Osteoblast (primary cell): ENCODE data around the gene HGFAC. TPM values are rescaled to one million over a fixed set of nuclear protein-coding genes. Genes with fewer than 3 reads are reported as not detected.

Experiments used
- DNase-seq: peaks from one replicate; pipeline ENCODE4 v3.0.0; 2011; ENCODE audit warnings: low spot score, mixed read lengths; ENCODE audit not compliant: insufficient read length; ENCODE audit errors: missing footprints
- H2AFZ ChIP-seq: 2 replicates; pipeline ENCODE4 v1.6.0; 2011; ENCODE audit warnings: mild to moderate bottlenecking, low read length
- H3K27ac ChIP-seq: 2 replicates; pipeline ENCODE4 v1.5.1; 2011; ENCODE audit warnings: mild to moderate bottlenecking, low read depth, low read length, moderate library complexity
- H3K27me3 ChIP-seq: 2 replicates; pipeline ENCODE4 v1.6.0; 2012; ENCODE audit warnings: mild to moderate bottlenecking, control low read depth, inconsistent platforms, low read length, moderate library complexity; ENCODE audit not compliant: insufficient read depth
- H3K36me3 ChIP-seq: 2 replicates; pipeline ENCODE4 v1.5.1; 2011; ENCODE audit warnings: mild to moderate bottlenecking, low read length, control low read depth, moderate library complexity; ENCODE audit not compliant: insufficient read depth
- H3K4me1 ChIP-seq: 2 replicates; pipeline ENCODE4 v1.5.1; 2011; ENCODE audit warnings: mild to moderate bottlenecking, low read length, control low read depth, moderate library complexity; ENCODE audit not compliant: insufficient read depth
- H3K4me2 ChIP-seq: 2 replicates; pipeline ENCODE4 v1.6.0; 2011; ENCODE audit warnings: mild to moderate bottlenecking, low read length; ENCODE audit not compliant: insufficient read depth
- H3K4me3 ChIP-seq: fragments of 200-600 bp; sonication (generic); 3 replicates; pipeline ENCODE4 v1.5.1; 2012; ENCODE audit warnings: mild to moderate bottlenecking, low read length, inconsistent platforms; ENCODE audit not compliant: insufficient read depth
- H3K79me2 ChIP-seq: 2 replicates; pipeline ENCODE4 v1.6.0; 2012; ENCODE audit warnings: mild to moderate bottlenecking, low read length, control low read depth, inconsistent platforms; ENCODE audit not compliant: insufficient read depth
- H3K9me3 ChIP-seq: 2 replicates; pipeline ENCODE4 v1.5.1; 2011; ENCODE audit warnings: low read depth, low read length, control low read depth
- H4K20me1 ChIP-seq: 2 replicates; pipeline ENCODE4 v1.6.0; 2012; ENCODE audit warnings: mild to moderate bottlenecking, low read length, control low read depth; ENCODE audit not compliant: insufficient read depth
- total RNA-seq: library from RNA; depleted of rRNA; stranded (reverse); fragments of >200 nt; gene quantifications from 2 replicates; pipeline ENCODE4 v1.2.3, GENCODE V29; 2012
- TF ChIP-seq, protein P1 (sequence below): IDR thresholded peaks from 2 replicates; pipeline ENCODE4 v1.5.1; 2011; ENCODE audit warnings: mild to moderate bottlenecking, low read depth, low read length, moderate library complexity; ENCODE audit errors: extremely low read depth

Gene HGFAC
- total RNA-seq, 1 donor, result not detected

DNA sequence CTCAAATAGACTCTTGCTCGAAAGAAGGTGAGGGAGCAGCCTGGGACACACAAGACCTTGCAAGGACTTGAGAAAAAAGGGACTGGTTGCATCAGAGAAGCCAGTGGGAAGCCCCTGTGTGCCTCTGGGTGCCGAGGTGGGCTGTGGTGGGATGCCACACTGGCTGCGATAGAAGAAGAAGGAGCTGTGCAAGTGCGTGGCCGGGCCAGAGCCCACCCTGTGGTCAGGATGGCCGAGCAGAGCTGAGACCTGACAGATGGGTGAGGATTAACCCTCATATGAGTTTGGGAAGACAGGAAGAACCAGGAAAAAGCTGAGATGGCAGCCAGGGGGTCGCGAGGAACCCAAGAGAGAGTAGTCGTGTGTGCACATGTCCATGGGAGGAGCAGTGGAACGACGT is 44.6 kb upstream of the HGFAC start:
- TF ChIP-seq, protein P1, sequence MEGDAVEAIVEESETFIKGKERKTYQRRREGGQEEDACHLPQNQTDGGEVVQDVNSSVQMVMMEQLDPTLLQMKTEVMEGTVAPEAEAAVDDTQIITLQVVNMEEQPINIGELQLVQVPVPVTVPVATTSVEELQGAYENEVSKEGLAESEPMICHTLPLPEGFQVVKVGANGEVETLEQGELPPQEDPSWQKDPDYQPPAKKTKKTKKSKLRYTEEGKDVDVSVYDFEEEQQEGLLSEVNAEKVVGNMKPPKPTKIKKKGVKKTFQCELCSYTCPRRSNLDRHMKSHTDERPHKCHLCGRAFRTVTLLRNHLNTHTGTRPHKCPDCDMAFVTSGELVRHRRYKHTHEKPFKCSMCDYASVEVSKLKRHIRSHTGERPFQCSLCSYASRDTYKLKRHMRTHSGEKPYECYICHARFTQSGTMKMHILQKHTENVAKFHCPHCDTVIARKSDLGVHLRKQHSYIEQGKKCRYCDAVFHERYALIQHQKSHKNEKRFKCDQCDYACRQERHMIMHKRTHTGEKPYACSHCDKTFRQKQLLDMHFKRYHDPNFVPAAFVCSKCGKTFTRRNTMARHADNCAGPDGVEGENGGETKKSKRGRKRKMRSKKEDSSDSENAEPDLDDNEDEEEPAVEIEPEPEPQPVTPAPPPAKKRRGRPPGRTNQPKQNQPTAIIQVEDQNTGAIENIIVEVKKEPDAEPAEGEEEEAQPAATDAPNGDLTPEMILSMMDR, result no peak
- no peaks in the 10 kb centered on the region for H3K27me3 ChIP-seq
- no peaks in the 10 kb centered on the region for H3K79me2 ChIP-seq
- no peaks in the 10 kb centered on the region for H3K36me3 ChIP-seq
- peaks cover 10% of the 10 kb centered on the region for H3K4me1 ChIP-seq
- H3K4me2 ChIP-seq, result no peak overlapping the region
- H3K27ac ChIP-seq, result no peak overlapping the region
- H4K20me1 ChIP-seq, result peaks cover under 1% of the 10 kb centered on the region
- H3K4me3 ChIP-seq, result no peak overlapping the region
- H2AFZ ChIP-seq, result no peak overlapping the region
- no peaks in the 10 kb centered on the region for H3K9me3 ChIP-seq
- DNase-seq, result no peak

DNA sequence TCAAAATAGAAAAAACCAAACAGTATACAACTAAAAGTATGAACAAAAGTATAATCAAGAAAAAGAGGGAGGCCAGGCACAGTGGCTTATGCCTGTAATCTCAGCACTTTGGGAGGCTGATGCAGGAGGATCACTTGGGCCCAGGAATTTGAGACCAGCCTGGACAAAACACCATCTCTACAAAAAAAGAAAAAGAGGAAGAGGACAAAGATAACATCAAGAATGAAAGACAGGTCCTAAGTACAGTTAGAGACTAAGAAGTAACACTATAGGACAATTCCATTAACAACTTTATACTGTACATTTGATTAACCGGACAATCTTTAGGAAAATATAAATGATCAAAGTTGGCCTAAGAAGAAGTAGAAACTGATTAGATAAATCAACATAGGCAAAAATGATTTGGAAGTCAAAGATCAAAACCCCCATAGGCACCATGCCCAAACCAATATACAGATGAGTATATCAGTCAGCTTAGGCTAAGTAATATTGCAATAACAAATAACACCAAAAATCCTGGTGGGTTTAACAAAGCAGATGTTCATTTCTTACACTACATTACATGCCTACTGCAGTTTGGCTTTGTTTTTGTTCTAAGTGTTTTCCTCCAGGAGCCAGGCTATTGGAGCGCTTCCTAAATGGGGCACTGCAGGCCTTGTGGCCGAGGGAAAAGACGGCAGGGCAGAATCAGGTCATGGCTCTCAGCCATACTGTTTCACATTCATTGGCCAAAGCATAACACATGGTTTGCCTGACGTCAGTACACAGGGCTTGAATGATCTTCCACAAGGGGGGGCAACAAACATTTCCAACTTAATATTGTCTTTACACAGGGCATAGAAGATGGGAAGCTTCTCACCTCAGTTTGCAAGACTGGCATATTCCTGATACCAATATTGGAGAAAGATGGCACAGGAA is 42.2 kb upstream of the HGFAC start:
- no peak for DNase-seq
- no peak overlapping the region for H2AFZ ChIP-seq
- H3K79me2 ChIP-seq, result no peaks in the 10 kb centered on the region
- H3K4me3 ChIP-seq, result no peak overlapping the region
- H3K27me3 ChIP-seq, result no peaks in the 10 kb centered on the region
- no peak overlapping the region for H3K4me2 ChIP-seq
- no peaks in the 10 kb centered on the region for H3K36me3 ChIP-seq
- TF ChIP-seq, protein P1, result peak; percentile 14
- H3K27ac ChIP-seq, result no peak overlapping the region
- peaks cover 6% of the 10 kb centered on the region for H3K9me3 ChIP-seq
- peaks cover 4% of the 10 kb centered on the region for H4K20me1 ChIP-seq
- peaks cover 20% of the 10 kb centered on the region for H3K4me1 ChIP-seq

DNA sequence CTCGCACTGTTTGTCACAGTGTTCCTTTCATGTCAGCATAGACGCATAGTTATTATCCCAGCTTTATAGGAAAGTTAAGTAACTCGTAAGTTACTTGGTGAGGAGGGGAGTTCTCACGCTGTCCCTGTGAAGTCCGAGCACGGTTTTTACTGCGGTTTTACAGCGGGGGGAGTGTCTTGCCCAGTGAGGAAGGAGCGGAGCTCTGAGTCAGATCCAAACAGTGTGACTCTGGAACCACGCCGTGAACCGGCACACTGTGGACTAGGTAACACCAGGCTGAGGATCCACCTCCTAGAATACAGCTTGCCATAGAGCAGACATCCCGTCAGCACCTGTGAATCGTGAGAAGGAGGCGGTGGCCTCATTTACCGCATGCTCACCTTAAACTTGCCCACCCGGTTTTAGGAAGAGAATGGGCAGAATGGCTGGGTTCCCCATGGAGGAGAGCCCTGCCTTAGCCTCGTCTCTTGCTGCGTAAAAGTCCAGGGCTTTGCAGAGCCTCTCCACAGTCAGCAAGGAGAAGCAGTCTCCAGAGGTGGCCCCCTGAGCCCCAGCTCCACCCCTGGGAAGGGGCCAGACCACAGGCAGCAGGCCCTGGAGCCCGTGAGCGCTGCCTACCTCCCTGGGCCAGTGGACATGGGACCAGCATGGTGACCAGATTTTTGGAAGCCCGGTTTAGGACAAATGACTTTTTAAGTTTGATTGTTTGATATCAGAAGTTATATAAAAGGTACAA is 40.2 kb upstream of the HGFAC start:
- Histone ChIP-seq H3K27me3 (no peaks in the 10 kb centered on the region), H3K27ac (peak overlapping the region; percentile 96), H3K9me3 (peaks cover 7% of the 10 kb centered on the region), H4K20me1 (peaks cover 4% of the 10 kb centered on the region), H3K4me1 (peaks cover 20% of the 10 kb centered on the region), H3K36me3 (no peaks in the 10 kb centered on the region), H2AFZ (no peak overlapping the region), H3K79me2 (no peaks in the 10 kb centered on the region), H3K4me3 (no peak overlapping the region), H3K4me2 (peak overlapping the region; percentile 7)
- peak; percentile 83 for DNase-seq
- TF ChIP-seq, protein P1, result no peak
